Measurements from ENCODE around the gene DOK3. TPM values are rescaled to one million over a fixed set of nuclear protein-coding genes. Genes with fewer than 3 reads are reported as not detected.

DOK3 gene
- total and polyA plus RNA-seq, 2 experiments from 2014 or later = 2.2 to 11.1 TPM

DNA sequence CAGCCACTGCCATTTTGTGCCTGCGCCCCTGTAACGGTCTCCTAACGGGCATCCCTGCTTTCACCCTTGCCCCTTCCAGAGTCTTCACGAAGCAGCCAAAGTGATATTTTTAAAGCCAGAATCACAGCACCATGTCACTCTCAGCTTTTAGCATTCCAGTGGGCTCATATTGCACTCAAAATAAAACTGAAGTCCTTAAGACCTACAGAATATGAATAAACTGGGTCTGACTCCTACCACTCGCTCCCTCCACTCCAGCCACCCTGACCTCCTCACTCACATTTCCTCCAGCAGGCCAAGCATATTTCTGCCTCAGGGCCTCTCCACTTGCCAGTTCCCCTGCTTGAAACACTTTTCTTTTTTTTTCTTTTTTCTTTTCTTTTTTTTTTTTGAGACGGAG lies 9.8 kb downstream of the DOK3 start:
- peaks cover 39% of the 10 kb centered on the region for H3K4me1 ChIP-seq (ENCODE audit: insufficient read depth)
- no peaks in the 10 kb centered on the region; the same call in 1 of the 2 replicates for H4K20me1 ChIP-seq (replicated peaks; ENCODE audit: insufficient read depth)
- Mint-ChIP-seq H3K9me3 (no peaks in the 10 kb centered on the region), H3K36me3 (ENCODE audit: low read depth) (peaks cover 8% of the 10 kb centered on the region), H3K4me1 (peaks cover 43% of the 10 kb centered on the region), H3K4me3 (peak overlapping the region; percentile 9; the same call in 1 of the 3 replicates), H3K27ac (no peak overlapping the region), H3K27me3 (ENCODE audit: insufficient read depth, low read depth, poor library complexity) (peaks cover 36% of the 10 kb centered on the region)
- H2AFZ ChIP-seq = no peak overlapping the region
- H3F3A ChIP-seq (replicated peaks; ENCODE audit: low read depth) = peaks cover 27% of the 10 kb centered on the region
- TF ChIP-seq ZNF114 (CRISPR knock-in tag; IDR thresholded peaks at IDR 0.05) (no peak), CREB1 (CRISPR knock-in tag; IDR thresholded peaks at IDR 0.05; ENCODE audit: low read depth) (no peak), EZH2phosphoT487 (IDR thresholded peaks at IDR 0.05; ENCODE audit: unreplicated experiment) (no peak), ZNF331 (CRISPR knock-in tag; IDR thresholded peaks at IDR 0.05; ENCODE audit: low read depth) (no peak), JUNB (IDR thresholded peaks at IDR 0.05; ENCODE audit: unreplicated experiment) (no peak), EZH2 (IDR thresholded peaks at IDR 0.05; ENCODE audit: low read depth, unreplicated experiment) (no peak), STAT1 (IDR thresholded peaks at IDR 0.05; ENCODE audit: unreplicated experiment) (no peak), NANOG (IDR thresholded peaks at IDR 0.05; ENCODE audit: borderline replicate concordance) (no peak), POLR2AphosphoS5 (IDR thresholded peaks at IDR 0.05; ENCODE audit: low read depth) (no peak)
- TF ChIP-seq, protein P1, sequence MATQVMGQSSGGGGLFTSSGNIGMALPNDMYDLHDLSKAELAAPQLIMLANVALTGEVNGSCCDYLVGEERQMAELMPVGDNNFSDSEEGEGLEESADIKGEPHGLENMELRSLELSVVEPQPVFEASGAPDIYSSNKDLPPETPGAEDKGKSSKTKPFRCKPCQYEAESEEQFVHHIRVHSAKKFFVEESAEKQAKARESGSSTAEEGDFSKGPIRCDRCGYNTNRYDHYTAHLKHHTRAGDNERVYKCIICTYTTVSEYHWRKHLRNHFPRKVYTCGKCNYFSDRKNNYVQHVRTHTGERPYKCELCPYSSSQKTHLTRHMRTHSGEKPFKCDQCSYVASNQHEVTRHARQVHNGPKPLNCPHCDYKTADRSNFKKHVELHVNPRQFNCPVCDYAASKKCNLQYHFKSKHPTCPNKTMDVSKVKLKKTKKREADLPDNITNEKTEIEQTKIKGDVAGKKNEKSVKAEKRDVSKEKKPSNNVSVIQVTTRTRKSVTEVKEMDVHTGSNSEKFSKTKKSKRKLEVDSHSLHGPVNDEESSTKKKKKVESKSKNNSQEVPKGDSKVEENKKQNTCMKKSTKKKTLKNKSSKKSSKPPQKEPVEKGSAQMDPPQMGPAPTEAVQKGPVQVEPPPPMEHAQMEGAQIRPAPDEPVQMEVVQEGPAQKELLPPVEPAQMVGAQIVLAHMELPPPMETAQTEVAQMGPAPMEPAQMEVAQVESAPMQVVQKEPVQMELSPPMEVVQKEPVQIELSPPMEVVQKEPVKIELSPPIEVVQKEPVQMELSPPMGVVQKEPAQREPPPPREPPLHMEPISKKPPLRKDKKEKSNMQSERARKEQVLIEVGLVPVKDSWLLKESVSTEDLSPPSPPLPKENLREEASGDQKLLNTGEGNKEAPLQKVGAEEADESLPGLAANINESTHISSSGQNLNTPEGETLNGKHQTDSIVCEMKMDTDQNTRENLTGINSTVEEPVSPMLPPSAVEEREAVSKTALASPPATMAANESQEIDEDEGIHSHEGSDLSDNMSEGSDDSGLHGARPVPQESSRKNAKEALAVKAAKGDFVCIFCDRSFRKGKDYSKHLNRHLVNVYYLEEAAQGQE (IDR thresholded peaks at IDR 0.05; ENCODE audit: unreplicated experiment) = no peak
- TF ChIP-seq, protein P2, sequence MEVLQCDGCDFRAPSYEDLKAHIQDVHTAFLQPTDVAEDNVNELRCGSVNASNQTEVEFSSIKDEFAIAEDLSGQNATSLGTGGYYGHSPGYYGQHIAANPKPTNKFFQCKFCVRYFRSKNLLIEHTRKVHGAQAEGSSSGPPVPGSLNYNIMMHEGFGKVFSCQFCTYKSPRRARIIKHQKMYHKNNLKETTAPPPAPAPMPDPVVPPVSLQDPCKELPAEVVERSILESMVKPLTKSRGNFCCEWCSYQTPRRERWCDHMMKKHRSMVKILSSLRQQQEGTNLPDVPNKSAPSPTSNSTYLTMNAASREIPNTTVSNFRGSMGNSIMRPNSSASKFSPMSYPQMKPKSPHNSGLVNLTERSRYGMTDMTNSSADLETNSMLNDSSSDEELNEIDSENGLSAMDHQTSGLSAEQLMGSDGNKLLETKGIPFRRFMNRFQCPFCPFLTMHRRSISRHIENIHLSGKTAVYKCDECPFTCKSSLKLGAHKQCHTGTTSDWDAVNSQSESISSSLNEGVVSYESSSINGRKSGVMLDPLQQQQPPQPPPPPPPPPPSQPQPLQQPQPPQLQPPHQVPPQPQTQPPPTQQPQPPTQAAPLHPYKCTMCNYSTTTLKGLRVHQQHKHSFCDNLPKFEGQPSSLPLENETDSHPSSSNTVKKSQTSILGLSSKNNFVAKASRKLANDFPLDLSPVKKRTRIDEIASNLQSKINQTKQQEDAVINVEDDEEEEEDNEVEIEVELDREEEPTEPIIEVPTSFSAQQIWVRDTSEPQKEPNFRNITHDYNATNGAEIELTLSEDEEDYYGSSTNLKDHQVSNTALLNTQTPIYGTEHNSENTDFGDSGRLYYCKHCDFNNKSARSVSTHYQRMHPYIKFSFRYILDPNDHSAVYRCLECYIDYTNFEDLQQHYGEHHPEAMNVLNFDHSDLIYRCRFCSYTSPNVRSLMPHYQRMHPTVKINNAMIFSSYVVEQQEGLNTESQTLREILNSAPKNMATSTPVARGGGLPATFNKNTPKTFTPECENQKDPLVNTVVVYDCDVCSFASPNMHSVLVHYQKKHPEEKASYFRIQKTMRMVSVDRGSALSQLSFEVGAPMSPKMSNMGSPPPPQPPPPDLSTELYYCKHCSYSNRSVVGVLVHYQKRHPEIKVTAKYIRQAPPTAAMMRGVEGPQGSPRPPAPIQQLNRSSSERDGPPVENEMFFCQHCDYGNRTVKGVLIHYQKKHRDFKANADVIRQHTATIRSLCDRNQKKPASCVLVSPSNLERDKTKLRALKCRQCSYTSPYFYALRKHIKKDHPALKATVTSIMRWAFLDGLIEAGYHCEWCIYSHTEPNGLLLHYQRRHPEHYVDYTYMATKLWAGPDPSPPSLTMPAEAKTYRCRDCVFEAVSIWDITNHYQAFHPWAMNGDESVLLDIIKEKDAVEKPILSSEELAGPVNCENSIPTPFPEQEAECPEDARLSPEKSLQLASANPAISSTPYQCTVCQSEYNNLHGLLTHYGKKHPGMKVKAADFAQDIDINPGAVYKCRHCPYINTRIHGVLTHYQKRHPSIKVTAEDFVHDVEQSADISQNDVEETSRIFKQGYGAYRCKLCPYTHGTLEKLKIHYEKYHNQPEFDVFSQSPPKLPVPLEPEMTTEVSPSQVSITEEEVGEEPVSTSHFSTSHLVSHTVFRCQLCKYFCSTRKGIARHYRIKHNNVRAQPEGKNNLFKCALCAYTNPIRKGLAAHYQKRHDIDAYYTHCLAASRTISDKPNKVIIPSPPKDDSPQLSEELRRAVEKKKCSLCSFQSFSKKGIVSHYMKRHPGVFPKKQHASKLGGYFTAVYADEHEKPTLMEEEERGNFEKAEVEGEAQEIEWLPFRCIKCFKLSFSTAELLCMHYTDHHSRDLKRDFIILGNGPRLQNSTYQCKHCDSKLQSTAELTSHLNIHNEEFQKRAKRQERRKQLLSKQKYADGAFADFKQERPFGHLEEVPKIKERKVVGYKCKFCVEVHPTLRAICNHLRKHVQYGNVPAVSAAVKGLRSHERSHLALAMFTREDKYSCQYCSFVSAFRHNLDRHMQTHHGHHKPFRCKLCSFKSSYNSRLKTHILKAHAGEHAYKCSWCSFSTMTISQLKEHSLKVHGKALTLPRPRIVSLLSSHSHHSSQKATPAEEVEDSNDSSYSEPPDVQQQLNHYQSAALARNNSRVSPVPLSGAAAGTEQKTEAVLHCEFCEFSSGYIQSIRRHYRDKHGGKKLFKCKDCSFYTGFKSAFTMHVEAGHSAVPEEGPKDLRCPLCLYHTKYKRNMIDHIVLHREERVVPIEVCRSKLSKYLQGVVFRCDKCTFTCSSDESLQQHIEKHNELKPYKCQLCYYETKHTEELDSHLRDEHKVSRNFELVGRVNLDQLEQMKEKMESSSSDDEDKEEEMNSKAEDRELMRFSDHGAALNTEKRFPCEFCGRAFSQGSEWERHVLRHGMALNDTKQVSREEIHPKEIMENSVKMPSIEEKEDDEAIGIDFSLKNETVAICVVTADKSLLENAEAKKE (CRISPR knock-in tag; IDR thresholded peaks at IDR 0.05) = no peak
- TF ChIP-seq, protein P3, sequence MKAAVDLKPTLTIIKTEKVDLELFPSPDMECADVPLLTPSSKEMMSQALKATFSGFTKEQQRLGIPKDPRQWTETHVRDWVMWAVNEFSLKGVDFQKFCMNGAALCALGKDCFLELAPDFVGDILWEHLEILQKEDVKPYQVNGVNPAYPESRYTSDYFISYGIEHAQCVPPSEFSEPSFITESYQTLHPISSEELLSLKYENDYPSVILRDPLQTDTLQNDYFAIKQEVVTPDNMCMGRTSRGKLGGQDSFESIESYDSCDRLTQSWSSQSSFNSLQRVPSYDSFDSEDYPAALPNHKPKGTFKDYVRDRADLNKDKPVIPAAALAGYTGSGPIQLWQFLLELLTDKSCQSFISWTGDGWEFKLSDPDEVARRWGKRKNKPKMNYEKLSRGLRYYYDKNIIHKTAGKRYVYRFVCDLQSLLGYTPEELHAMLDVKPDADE (IDR thresholded peaks at IDR 0.05) = no peak
- TF ChIP-seq, protein P4, sequence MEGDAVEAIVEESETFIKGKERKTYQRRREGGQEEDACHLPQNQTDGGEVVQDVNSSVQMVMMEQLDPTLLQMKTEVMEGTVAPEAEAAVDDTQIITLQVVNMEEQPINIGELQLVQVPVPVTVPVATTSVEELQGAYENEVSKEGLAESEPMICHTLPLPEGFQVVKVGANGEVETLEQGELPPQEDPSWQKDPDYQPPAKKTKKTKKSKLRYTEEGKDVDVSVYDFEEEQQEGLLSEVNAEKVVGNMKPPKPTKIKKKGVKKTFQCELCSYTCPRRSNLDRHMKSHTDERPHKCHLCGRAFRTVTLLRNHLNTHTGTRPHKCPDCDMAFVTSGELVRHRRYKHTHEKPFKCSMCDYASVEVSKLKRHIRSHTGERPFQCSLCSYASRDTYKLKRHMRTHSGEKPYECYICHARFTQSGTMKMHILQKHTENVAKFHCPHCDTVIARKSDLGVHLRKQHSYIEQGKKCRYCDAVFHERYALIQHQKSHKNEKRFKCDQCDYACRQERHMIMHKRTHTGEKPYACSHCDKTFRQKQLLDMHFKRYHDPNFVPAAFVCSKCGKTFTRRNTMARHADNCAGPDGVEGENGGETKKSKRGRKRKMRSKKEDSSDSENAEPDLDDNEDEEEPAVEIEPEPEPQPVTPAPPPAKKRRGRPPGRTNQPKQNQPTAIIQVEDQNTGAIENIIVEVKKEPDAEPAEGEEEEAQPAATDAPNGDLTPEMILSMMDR (conservative IDR thresholded peaks at IDR 0.05; ENCODE audit: low read depth in 2 of 2) = no peak
- no peak overlapping the region for H3K27ac ChIP-seq (ENCODE audit: low read depth)
- H3K4me2 ChIP-seq = no peak overlapping the region
- no peak for DNase-seq (ENCODE audit: low spot score)
- H3K4me3 ChIP-seq = no peak overlapping the region
- H3K27me3 ChIP-seq (ENCODE audit: insufficient read depth) = peaks cover 22% of the 10 kb centered on the region
- H3K9me2 ChIP-seq (ENCODE audit: insufficient read depth) = no peaks in the 10 kb centered on the region
- peaks cover 14% of the 10 kb centered on the region for H3K79me2 ChIP-seq (replicated peaks; ENCODE audit: insufficient read depth)
- no peak for ATAC-seq
- H3K36me3 ChIP-seq (ENCODE audit: insufficient read depth) = no peaks in the 10 kb centered on the region
